ENCODE results near the gene ORM1.
"Not testable (repeated sequence)": the region's sequence is repeated elsewhere in the genome, so short reads cannot be mapped to it uniquely, and the experiment has no call there.

GRCh38 chr9:114328937-114329624 is 6.2 kb downstream of the ORM1 start:
- not testable (repeated sequence) for TF ChIP-seq CTCF, POLR2AphosphoS5, POLR2A (IDR thresholded peaks at IDR 0.05)
